ENCODE measurements around the gene POLK.
"Not testable (repeated sequence)": the region's sequence is repeated elsewhere in the genome, so short reads cannot be mapped to it uniquely, and the experiment has no call there.

Gene POLK

GRCh38 chr5:75551471-75551870 is 39.8 kb downstream of the POLK start:
- no peak for DNase-seq (ENCODE audit: low read depth)

DNA sequence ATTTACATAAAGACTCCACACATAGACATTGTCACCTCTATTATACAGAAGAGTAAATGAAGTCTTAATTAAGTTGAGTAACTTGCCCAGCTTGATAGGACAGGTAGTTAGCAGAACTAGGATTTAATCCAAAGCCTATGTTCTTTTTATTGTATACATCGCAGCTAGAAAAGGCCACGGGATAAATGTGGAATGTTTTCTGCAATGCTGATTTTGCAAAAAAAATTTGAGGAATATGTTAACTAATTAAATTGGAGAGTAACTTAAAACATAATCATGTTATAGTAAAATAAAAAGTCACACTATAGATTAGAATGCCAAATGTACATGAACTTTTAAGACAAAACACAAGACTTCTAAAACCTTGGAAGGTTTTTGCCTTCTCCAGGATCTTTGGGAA is 41.1 kb downstream of the POLK start:
- DNase-seq (ENCODE audit: low read depth), result no peak

GRCh38 chr5:75553358-75553757 is 41.7 kb downstream of the POLK start:
- no peak for DNase-seq (ENCODE audit: low read depth)

- no peak for DNase-seq (ENCODE audit: low read depth)
Measured at GRCh38 chr5:75558221-75558620, 46.5 kb downstream of the POLK start.

- no peak for DNase-seq (ENCODE audit: low read depth)
Measured at GRCh38 chr5:75558981-75559632, 47.4 kb downstream of the POLK start.

GRCh38 chr5:75560655-75561054 is 49.0 kb downstream of the POLK start:
- DNase-seq (ENCODE audit: low read depth), result not testable (repeated sequence)

DNA sequence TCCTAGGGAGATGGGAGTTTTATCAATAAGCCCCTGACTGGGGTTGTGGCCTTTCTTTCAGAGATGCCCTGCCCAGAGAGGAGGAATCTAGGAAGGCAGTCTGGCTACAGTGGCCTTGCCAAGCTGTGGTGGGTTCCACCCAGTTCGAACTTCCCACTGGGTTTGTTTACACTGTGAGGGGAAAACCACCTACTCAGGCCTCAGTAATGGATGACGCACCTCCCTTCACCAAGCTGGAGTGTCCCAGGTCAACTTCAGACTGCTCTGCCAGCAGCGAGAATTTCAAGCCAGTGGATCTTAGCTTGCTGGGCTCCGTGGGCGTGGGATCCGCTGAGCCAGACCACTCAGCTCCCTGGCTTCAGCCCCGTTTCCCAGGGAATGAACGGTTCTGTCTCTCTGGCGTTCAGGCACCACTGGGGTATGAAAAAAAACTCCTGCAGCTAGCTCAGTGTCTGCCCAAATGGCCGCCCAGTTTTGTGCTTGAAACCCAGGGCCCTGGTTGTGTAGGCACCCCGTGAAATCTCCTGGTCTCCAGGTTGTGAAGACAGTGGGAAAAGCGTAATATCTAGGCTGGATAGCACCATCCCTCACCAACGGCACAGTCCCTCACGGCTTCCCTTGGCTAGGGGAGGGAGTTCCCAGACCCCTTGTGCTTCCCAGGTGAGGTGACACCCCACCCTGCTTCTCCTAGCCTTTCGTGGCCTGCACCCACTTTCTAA is 54.5 kb downstream of the POLK start:
- DNase-seq (ENCODE audit: low read depth), result not testable (repeated sequence)

- DNase-seq (ENCODE audit: low read depth), result peak; percentile 18
Measured at GRCh38 chr5:75566710-75567309, 55.1 kb downstream of the POLK start.

DNA sequence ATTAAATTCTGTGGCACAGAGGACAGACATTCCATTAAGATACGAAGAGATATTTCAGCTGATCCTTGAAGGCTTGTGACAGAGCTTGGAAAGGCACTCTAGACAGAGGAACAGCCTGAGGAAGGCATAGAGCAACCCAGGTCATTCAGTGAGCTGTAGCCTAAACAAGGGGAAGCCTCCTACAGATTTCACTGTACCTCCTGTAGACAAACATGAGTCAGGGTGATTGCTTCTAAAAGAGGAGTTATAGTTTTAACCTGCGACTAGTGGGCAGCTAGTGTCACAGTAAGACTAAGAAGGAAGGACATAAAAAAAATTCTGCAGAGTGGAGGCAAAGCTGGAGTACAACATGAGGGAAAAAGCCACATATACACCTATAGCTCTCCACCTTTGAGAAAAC is 56.0 kb downstream of the POLK start:
- no peak for DNase-seq (ENCODE audit: low read depth)

GRCh38 chr5:75568202-75568601 is 56.5 kb downstream of the POLK start:
- DNase-seq (ENCODE audit: low read depth), result no peak

DNA sequence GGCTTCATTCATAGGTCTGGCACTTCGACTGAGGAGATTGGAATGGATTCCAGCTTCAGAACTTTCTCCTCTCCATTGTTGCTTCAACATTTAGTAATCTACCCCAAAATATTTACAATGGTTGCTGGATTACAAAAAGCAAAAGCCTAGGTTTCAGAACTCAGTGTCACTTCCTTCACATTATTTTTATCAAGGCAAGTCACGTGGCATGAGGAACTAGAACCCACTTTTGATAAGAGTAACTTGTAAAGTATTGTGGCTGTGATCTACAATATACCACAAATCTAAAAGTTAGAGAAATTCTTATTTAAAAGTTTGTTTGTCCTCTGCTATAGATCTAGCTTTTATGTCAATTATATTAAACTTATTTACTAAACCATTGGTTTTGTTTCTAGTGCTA is 59.9 kb downstream of the POLK start:
- no peak for DNase-seq (ENCODE audit: low read depth)

DNA sequence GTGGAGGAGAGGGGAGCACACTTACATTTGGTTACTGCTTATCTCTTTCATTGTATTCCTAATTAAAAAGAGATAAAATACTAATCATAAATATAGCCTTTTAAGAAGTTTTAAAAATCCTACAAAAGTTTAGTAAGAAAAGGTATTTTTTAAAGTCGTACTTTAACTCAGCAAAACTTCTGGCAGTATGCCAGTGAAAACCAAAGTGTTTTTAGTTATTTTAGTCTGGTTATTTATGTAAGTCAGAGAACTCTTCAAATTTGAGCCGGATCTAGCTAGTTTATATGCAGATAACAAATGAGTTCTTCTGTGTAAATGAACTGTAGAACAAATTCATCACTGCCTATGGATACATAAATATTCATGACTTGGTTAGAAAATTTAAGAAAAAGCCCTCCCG is 63.1 kb downstream of the POLK start:
- DNase-seq (ENCODE audit: low read depth), result no peak

GRCh38 chr5:75578280-75578679 is 66.6 kb downstream of the POLK start:
- not testable (repeated sequence) for DNase-seq (ENCODE audit: low read depth)

- no peak for DNase-seq (ENCODE audit: low read depth)
Measured at GRCh38 chr5:75584641-75585040, 73.0 kb downstream of the POLK start.

- no peak for DNase-seq (ENCODE audit: low read depth)
Measured at GRCh38 chr5:75588666-75589065, 77.0 kb downstream of the POLK start.

DNA sequence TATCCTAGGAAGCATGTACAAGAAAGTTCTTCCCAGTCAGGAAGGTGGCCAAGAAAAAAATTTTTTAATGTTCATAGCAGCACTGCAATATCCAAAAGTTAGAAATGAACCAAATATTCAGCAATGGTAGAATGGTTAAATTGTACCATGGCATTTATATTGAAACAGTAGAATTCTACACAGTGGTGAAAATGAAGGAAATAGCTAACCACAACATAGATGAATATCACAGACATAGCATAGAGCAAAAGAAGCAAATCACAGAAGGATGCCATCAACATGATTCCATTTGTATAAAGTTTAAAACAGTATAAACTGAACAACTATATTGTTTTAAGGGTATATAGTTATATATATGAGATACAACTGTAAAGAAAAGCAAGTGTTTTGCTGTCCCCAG is 88.8 kb downstream of the POLK start:
- DNase-seq (ENCODE audit: low read depth), result no peak

DNA sequence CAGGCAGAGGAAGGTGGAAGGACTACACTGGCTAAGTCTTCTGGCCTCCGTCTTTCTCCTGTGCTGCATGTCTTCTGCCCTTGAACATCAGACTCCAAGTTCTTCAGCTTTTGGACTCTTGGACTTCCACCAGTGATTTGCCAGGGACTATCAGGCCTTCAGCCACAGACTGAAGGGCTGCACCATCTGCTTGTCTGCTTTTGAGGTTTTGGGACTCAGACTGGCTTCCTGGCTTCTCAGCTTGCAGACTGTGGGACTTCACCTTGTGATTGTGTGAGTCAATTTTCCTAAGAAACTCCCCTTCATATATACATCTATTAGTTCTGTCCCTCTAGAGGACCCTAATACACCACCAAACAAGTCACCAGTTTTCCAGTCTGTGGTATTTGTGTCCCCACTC is 89.9 kb downstream of the POLK start:
- no peak for DNase-seq (ENCODE audit: low read depth)

- no peak for DNase-seq (ENCODE audit: low read depth)
Measured at GRCh38 chr5:75601996-75602395, 90.3 kb downstream of the POLK start.

GRCh38 chr5:75603371-75603770 is 91.7 kb downstream of the POLK start:
- DNase-seq (ENCODE audit: low read depth), result no peak

GRCh38 chr5:75603821-75604220 is 92.1 kb downstream of the POLK start:
- DNase-seq (ENCODE audit: low read depth), result no peak

DNA sequence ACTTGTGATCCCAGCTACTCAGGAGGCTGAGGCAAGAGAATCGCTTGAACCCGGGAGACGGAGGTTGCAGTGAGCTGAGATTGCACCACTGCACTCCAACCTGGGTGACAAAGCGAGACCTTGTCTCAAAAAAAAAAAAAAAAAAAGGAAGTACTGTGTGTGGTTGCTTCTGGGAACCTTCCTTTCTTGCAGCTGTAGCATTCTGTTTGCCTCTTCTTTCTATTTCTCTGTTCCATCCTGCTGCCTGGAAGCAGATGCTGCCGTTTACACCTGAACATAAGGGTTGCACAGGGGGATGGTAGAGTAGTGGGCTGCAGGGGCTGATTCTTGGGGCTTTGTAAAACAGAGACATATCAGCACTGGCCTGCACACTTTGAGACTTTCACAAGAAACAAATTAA is 95.7 kb downstream of the POLK start:
- DNase-seq (ENCODE audit: low read depth), result not testable (repeated sequence)

DNA sequence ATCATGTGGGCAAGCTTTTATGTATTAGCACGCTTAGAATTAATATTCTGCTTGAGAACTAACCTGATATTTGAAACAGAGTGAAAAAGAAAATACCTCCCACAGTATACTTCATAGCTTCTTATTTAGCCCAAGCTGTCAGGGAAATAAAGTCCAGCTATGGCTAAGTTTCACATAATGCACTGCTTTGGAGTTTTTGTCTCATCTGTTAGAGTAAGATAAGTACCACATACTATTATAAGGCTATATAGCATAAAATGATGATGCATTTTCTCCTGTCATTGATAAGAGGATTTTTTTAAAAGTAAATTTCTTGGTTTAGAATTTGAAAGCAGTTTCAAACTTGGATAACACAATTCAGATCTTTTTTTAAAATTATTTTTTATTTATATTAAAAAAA is 97.2 kb downstream of the POLK start:
- no peak for DNase-seq (ENCODE audit: low read depth)

DNA sequence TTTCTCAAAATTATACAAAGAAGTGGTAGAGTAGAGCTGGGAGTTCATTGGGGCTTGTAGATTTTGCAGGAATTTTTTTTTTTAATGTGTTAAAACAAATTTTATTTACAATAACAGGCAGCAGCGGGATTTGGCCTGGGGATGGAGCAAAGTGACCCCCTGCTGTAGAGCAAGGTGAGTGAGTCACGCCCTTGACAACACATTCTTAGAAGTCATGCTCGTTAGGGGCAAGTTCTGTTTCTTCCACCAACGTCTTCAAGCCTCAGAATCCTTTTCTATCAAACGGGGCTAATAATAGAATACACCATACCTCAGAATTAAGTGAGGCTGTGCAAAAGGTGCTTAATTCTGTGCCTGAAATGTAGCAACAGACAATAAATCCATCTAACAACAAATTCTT is 98.5 kb downstream of the POLK start:
- DNase-seq (ENCODE audit: low read depth), result no peak

Data from CMK (cell line).